RKO (cell line): ENCODE data around the gene XPC.

Source experiments
- DNase-seq: peaks from one replicate; pipeline ENCODE4 v3.0.0-alpha.2; 2016; ENCODE audit warnings: low spot score

XPC gene

DNA sequence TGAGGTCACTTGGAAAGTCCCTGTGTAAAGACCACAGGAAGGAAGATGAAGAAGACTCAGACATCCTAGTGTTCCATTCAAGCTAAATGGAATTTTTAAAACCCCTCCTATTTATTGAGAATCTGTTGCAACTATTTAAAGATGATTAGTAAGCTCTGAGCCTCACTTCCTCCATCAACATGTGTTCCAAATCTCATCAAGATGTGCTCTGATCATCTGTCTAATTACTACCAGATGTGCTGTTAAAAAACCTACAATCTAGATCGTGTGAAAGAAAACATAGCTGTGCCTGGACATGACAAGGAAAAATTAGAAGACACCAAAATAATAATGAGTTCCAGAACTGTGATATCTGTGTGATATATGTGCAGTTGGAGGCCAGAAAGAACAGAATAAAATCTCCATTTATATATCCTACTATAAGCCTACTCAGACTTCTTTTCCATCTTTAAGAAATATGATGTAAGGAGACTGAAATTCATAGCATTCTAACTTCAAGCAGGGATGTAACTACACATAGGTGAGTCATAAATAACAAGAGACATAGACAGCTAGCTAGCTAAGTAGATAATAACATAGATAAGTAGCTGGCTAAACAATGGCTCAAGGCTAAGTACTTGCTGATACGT, 7.8 kb downstream of the XPC start:
- DNase-seq: no peak

DNA sequence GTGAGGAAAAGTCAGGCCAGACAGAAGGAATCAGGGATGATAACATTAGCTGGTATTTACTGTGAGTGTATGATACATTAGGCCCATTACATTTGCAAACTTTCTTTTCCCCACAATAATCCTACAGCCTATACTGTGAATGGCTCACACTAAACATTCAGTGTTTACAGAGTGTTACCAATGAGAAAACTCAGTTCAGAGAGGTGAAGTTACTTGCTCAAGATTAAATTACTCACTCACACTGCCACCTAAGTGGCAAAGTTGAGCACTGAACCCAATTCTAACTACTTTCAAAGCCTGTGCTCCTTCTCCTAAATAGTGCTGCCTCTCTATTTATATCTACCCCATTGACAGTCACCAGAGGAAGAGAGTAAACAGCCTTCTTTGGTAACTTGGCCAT, 8.5 kb downstream of the XPC start:
- no peak for DNase-seq

DNA sequence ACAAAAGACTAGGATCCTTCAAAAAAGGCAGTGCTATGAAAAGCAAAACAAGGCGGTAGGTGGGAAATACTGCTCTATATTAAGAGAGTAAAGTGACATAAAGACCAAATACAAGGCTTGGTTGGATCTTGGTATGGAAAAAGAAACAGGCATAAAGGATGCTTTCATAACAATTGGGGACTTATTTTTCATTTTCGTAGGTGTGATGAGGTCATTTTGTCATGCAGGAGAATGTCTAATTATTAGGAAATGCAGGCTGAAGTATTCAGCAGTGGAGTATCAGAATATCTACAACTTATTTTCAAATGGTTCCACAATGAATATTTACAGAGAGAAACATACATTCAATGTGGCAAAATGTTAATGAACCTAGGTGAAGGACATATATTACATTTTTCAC, 9.0 kb downstream of the XPC start:
- DNase-seq: no peak

DNA sequence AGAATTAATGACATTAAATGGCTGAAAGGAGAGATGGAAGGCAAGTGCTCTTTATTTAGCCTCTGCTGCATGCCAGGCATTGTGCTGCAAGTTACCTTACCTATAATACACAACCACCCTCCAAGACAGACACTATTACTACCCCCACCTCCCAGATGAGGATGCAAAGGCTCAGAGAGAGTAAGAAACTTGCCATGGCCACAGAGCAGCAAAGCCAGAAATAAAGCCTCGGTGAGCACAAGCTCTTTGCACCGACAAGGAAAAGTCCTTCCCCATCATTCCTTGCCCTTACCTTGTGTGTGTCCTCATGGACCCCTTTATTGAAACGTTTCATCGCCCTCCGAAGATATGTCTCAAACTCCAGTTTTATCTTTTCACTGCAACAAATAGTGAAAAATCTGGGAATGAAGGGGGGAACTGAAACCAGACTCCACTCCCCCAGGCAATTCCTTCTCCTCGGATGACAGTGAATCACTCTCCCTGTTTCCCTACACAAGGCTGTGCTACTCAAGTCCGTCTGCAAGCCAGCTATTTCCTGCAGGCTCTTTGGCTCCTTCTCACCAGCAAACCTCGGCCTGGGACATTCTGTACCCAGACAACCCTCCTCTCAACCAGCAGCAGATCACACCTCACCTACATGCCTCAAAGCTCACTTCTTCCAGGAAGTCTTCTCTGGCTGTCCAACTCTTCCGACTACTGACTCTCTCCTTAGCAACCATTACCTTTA, 11.4 kb downstream of the XPC start:
- DNase-seq: no peak

DNA sequence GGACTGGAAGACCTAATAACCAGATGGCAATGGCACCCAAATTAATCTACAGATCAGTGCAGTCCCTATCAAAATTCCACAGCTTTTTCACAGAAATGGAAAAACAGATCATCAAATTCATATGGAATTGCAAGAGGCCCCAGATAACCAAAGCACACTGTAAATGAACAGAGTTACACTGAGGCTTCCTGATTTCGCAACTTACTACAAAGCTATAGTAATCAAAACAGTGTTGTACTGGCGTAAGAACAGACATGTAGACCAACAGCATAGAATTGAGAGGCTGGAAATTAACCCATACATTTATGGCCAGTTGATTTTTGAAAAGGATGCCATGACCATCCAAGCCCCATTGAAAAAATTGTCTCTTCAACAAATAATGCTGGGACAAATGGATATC, 16.2 kb downstream of the XPC start:
- no peak for DNase-seq

- no peak for DNase-seq
Measured at GRCh38 chr3:14161282-14161681, 17.1 kb downstream of the XPC start.

- no peak for DNase-seq
Measured at GRCh38 chr3:14159426-14159825, 19.0 kb downstream of the XPC start.

GRCh38 chr3:14158370-14158769, 20.0 kb downstream of the XPC start:
- no peak for DNase-seq

GRCh38 chr3:14157951-14158350, 20.4 kb downstream of the XPC start:
- DNase-seq: no peak

GRCh38 chr3:14156843-14157561, 21.4 kb downstream of the XPC start:
- no peak for DNase-seq

DNA sequence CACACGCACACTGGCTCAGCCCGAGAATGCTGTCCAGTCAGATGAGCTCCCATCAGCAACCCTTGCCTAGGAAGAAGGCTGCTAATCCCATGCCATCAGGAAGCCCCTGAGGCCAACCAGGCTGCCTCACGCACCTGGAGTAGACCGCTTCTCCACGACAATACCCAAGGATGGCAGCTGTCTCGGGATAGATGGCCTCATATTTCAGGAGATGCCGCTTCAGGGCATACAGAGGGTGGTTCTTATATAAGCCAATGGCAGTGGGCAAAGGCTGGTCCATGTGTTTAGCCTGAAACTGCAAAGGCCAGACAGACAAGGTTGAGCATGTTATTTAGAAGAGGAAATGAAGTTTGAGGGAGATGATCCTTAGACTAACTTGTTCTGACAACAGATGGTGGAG, 22.2 kb downstream of the XPC start:
- no peak for DNase-seq

DNA sequence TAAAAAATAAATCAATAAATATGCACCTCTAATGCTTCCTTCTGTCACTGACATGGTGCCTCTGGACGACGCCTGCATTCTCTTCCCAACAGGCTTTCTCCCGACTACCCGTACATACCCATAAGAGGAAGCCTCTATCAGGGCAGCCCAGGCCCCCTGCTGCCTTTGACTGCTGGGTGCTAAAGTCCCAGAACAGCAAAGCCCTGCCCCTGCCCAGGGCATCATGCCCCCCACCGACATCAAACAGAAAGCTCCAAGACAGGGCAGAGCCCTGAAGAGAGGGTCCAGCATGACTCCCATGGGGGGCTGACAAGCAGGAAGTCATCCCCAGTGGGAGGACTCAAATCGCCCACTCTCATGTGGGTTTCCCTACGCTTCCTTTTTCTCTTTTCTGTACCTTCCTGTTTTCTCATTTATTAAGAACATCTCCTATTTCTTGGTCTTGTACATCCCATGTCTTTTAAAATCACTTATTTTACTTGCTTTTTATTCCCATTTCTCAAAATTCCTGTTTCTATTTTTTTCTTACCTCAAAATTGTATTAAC, 23.4 kb downstream of the XPC start:
- DNase-seq: no peak

GRCh38 chr3:14154276-14154675, 24.1 kb downstream of the XPC start:
- DNase-seq: no peak

DNA sequence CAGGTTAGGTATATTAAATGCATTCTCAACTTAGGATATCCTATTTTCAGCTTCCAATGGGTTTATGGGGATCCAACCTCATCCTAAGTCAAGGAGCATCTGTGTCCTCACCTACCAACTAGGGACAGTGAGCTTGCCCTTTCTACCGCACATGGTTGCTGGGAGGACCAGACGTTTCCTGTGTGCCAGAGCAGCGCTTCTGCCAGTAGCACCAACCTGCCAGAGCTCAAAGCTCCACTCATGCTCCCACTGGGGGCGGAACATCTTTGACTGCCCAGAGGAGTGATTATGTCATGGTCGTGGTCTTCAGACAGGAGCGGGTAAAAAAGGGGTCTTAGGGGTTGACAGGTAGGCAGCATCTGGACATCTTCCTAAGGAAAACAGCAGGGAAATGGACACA, 24.7 kb downstream of the XPC start:
- DNase-seq: no peak

DNA sequence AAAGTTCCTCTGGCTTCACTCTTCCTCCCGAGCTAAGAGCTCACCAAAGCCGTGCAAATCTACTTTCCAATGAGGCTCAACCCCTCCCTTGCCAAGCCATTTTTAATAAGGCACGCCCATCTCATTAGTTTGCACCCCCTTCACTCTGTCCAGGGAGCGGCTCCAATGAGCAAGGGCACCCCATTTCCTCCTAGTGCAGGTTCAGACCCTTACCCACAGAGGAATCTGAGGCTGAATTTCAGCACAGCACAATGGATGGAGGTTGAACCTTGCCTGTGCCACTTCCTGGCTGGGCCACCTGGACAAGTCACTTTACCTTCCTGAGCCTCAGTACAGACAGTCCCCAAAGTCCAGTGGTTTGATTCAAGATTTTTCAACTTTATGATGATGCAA, 25.4 kb downstream of the XPC start:
- DNase-seq: no peak

DNA sequence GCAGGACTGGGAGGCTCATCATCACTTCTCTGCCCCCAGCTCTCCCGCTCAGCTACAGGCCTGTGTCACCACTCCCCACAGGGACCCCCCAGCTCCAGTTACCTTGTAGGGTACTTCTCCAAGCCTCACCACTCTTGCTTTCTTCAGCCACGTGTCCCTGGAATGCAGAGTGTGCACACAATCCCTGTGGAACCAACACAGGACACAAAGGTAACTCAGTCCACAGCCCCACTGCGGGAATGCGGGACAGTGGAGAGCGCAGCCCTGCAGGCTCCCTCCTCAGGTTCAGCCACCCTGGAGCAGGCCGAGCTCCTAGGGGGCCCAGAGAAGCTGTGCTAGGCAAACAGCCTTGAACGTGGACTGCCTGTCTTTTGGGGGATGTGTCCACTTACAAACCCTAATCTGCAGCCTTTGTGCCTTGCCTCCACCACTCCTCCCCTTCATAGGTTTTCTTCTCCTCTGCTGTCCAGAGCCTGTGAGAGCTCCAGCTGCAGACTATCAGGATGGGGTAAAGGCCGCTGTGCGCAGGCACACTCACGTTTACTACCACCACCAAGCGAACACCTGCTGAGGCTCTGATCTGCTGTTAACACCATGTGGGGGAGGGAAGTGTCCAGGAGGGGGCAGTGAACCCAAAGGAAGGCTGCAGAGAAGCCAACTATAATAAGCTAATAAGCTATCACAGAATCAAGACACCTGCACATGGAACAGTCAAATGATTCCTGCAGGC, 26.0 kb downstream of the XPC start:
- no peak for DNase-seq

- no peak for DNase-seq
Measured at GRCh38 chr3:14151471-14152083, 26.8 kb downstream of the XPC start.

DNA sequence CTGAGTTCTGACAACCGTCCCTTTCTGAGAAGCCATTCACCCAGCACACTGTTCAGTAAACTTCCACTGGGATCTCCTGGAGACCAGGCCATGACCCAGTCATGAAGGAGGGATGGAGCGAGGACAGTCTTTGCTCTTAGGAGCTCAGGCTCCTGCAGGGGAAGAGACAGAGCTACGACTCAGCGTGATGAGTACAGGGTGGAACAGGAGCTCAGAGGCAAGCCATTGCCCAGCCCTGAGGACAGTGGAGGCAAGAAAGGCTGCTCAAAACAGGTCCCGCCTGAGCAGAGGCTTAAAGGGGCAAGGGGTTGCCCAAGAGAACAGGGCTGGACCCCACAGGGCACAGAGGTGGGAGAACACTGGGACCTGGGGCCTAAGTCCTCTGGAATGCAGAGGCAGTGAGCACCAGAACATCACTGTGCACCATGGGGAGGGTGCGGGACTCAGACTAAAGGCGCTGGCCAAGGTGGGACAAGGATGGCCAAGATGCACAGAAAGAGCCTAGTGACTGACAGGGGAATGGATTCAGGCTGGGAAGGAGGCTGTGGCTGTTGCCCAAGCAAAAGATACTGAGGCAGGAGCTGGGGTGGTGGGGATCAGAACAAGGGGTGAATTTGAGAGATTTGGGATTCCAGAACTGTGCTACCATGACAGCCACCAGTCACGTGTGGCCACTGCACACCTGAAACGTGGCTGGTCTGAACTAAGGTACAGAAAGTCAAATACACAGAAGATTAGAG, 27.7 kb downstream of the XPC start:
- DNase-seq: no peak

- no peak for DNase-seq
Measured at GRCh38 chr3:14150078-14150477, 28.3 kb downstream of the XPC start.

DNA sequence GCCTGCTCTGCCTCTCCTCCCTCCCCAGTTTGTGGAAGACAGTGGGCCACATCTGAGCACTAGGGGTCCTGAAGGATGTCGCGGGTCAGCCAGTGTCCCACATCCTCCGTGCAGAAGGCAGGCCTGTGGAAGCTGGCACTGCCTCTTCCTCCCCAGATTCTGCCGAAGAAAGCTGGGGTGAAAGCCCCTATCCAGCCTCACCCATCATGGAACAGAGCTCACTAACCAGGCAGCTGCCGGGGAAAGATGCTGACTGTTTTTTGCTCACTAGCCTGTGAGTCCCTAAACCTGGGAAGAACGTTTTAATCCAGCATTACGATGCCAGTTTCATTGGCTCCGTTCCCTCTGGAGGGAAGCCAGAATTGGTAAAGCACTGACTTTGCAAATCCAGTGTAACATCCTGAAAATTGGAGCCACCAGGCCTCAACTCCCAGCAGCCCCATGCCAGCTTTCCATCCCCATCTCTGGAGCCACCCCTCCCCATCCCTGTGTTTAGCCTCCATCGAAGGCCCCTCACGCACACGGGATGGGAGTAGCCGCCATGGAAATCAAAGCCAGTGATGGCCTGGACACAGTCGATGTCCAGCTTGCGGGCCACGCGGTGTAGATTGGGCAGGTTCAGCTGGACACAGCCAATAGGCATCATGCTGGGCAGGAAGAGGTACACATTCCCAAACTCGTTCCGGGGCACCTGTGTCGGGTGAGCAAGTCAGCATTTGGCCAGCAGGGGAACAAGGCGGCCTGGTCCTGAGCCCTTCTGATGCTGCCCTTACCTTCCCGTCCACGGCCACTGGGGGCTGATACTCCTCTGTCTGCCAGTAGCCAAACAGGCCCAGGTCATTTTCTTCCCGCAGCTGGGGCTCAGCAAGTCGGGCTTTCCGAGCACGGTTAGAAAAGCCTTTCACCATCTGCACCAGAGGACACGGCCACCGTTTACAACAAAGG, 30.1 kb downstream of the XPC start:
- peak; percentile 24 for DNase-seq
